ENCODE results near the gene PARP11. TPM values are rescaled to one million over a fixed set of nuclear protein-coding genes. Genes with fewer than 3 reads are reported as not detected.

The PARP11 gene
- total RNA-seq, 1 experiment from 2014 or later = 11.3 TPM

GRCh38 chr12:3905664-3906063 is 32.5 kb upstream of the PARP11 start:
- no peak overlapping the region for H3K4me2 ChIP-seq (ENCODE audit: insufficient read depth, insufficient read length, low read length)
- H3K14ac ChIP-seq (ENCODE audit: insufficient read depth, low read length) = no peak overlapping the region
- Mint-ChIP-seq H3K4me1 (peaks cover 7 to 11% of the 10 kb centered on the region in 2 experiments), H3K36me3 (ENCODE audit: insufficient read depth in 1 of 3, low read depth in 3 of 3) (peaks cover 0 to 2% (median 0%) of the 10 kb centered on the region in 3 experiments; a peak in 2 of 7 replicates), H3K4me3 (no peak overlapping the region), H3K27me3 (ENCODE audit: low read depth) (no peaks in the 10 kb centered on the region), H3K9me3 (peaks cover under 1 to 3% of the 10 kb centered on the region in 2 experiments; a peak in 4 of 5 replicates), H3K27ac (no peak overlapping the region)
- H4K5ac ChIP-seq (ENCODE audit: insufficient read length, low read depth, low read length) = no peak overlapping the region
- no peak overlapping the region for H3K9ac ChIP-seq (ENCODE audit: extremely low read depth, insufficient read length, low read length)
- DNase-seq = no peak
- no peaks in the 10 kb centered on the region for H3K4me1 ChIP-seq (ENCODE audit: insufficient read depth, low read length)
- no peak overlapping the region for H3K4ac ChIP-seq (ENCODE audit: low read depth, low read length)
- H3K23me2 ChIP-seq (ENCODE audit: insufficient read length, low read depth, low read length, poor library complexity, severe bottlenecking) = no peaks in the 10 kb centered on the region
- no peaks in the 10 kb centered on the region for H4K20me1 ChIP-seq (ENCODE audit: control insufficient read depth, insufficient read depth, insufficient read length)
- no peak overlapping the region for H3K18ac ChIP-seq (ENCODE audit: insufficient read length, low read depth, low read length)
- H2AFZ ChIP-seq (ENCODE audit: low read length) = no peak overlapping the region
- H2BK20ac ChIP-seq (ENCODE audit: low read depth, low read length, poor library complexity, severe bottlenecking) = no peak overlapping the region
- H2BK12ac ChIP-seq (ENCODE audit: insufficient read length, low read depth, low read length) = no peak overlapping the region
- H2BK120ac ChIP-seq (ENCODE audit: low read depth, low read length, poor library complexity, severe bottlenecking) = no peak overlapping the region
- no peak overlapping the region for H2BK5ac ChIP-seq (ENCODE audit: insufficient read length, low read length)
- no peaks in the 10 kb centered on the region for H3K27me3 ChIP-seq (ENCODE audit: insufficient read depth, low read length)
- no peak overlapping the region for H2AK5ac ChIP-seq (ENCODE audit: insufficient read length, low read length)
- TF ChIP-seq CTCF (conservative IDR thresholded peaks at IDR 0.05) = no peak
- no peak overlapping the region for H2BK15ac ChIP-seq (ENCODE audit: low read depth, low read length)
- no peaks in the 10 kb centered on the region for H3K79me1 ChIP-seq (ENCODE audit: insufficient read depth, low read depth, low read length, poor library complexity, severe bottlenecking)
- H3K79me2 ChIP-seq (ENCODE audit: insufficient read depth, low read length) = no peaks in the 10 kb centered on the region
- H3T11ph ChIP-seq (ENCODE audit: low read length) = no peak overlapping the region
- H3K9me3 ChIP-seq (ENCODE audit: control insufficient read depth, low read depth, low read length) = no peaks in the 10 kb centered on the region
- H4K91ac ChIP-seq (ENCODE audit: insufficient read length, low read depth, low read length) = no peak overlapping the region
- no peak overlapping the region for H4K8ac ChIP-seq (replicated peaks; ENCODE audit: insufficient read length, low read depth, low read length)
- H3K23ac ChIP-seq (ENCODE audit: insufficient read length, low read depth, low read length) = no peak overlapping the region
- no peak overlapping the region for H3K27ac ChIP-seq (ENCODE audit: insufficient read length, low read depth, low read length)
- WGBS (ENCODE audit: extremely low coverage, insufficient read length, low lambda C conversion rate) = no CpG with 5 or more reads among the region's 5 CpGs
- H3K56ac ChIP-seq (ENCODE audit: insufficient read length, low read depth, low read length) = no peak overlapping the region

Data from H9 (cell line).